Smooth muscle cell (in vitro differentiated cells): ENCODE measurements around the gene ADAMTSL3. TPM values are rescaled to one million over a fixed set of nuclear protein-coding genes. Genes with fewer than 3 reads are reported as not detected.

Source experiments
- DNase-seq: peaks from one replicate; lab custom pipeline; 2025; ENCODE audit not compliant: unreplicated experiment; lab: John Stamatoyannopoulos, UW
- H2AFZ ChIP-seq: fragments of 200-600 bp; sonication (generic); 2 replicates; pipeline ENCODE4 v1.6.0; 2016; ENCODE audit warnings: antibody characterized with exemption, low read depth, mild to moderate bottlenecking
- H3F3A ChIP-seq: fragments of 200-600 bp; sonication (generic); 2 replicates; pipeline ENCODE4 v1.6.0; 2017; ENCODE audit warnings: antibody characterized with exemption, low read depth
- H3K27ac ChIP-seq: fragments of 200-600 bp; sonication (generic); 2 replicates; pipeline ENCODE4 v1.5.1; 2016; ENCODE audit warnings: low read depth, mild to moderate bottlenecking
- H3K27me3 ChIP-seq: fragments of 200-600 bp; sonication (generic); 2 replicates; pipeline ENCODE4 v1.6.1; 2016; ENCODE audit warnings: low read depth, mild to moderate bottlenecking
- H3K36me3 ChIP-seq: fragments of 200-600 bp; sonication (generic); 2 replicates; pipeline ENCODE4 v1.5.1; 2016; ENCODE audit warnings: low read depth
- H3K4me1 ChIP-seq: fragments of 200-600 bp; sonication (generic); 2 replicates; pipeline ENCODE4 v1.5.1; 2016; ENCODE audit warnings: low read depth
- H3K4me2 ChIP-seq: fragments of 200-600 bp; sonication (generic); 2 replicates; pipeline ENCODE4 v1.6.0; 2016; ENCODE audit warnings: mild to moderate bottlenecking
- H3K4me3 ChIP-seq: fragments of 200-600 bp; sonication (generic); 2 replicates; pipeline ENCODE4 v1.5.1; 2016; ENCODE audit warnings: mild to moderate bottlenecking
- H3K79me2 ChIP-seq: fragments of 200-600 bp; sonication (generic); 2 replicates; pipeline ENCODE4 v1.6.0; 2016; ENCODE audit warnings: low read depth, mild to moderate bottlenecking
- H3K9ac ChIP-seq: fragments of 200-600 bp; sonication (generic); 2 replicates; pipeline ENCODE4 v1.6.0; 2016; ENCODE audit warnings: low read depth
- H3K9me3 ChIP-seq: fragments of 200-600 bp; sonication (generic); replicated peaks from 2 replicates; pipeline ENCODE4 v1.5.1; 2016; ENCODE audit warnings: low read depth
- H4K20me1 ChIP-seq: fragments of 200-600 bp; sonication (generic); 2 replicates; pipeline ENCODE4 v1.6.0; 2016; ENCODE audit warnings: low read depth
- WGBS: methylation state at CpG from one replicate; pipeline ENCODE4 v1.1.7; 2016; ENCODE audit warnings: low lambda C conversion rate; 5-methylcytosine and 5-hydroxymethylcytosine counted together
- polyA plus RNA-seq: library from polyadenylated mRNA; unstranded; fragments of >200 nt; fragmentation: Nextera tagmentation; extraction: Ambion mirVana; gene quantifications from 2 replicates; pipeline ENCODE4 v1.2.1, GENCODE V29; 2016
- total RNA-seq: library from RNA; depleted of rRNA; stranded (reverse); fragments of >200 nt; gene quantifications from 2 replicates; pipeline ENCODE4 v1.2.3, GENCODE V29; 2014
- TF ChIP-seq, protein P1 (sequence below): fragments of 200-600 bp; sonication (generic); IDR thresholded peaks from 2 replicates; pipeline ENCODE4 v1.5.1; 2017; ENCODE audit warnings: borderline replicate concordance, mild to moderate bottlenecking, antibody characterized with exemption; ENCODE audit not compliant: insufficient read depth, poor library complexity, severe bottlenecking

The ADAMTSL3 gene
- total and polyA plus RNA-seq, 2 experiments from 2014 or later, result 0.17 to 0.22 TPM

DNA sequence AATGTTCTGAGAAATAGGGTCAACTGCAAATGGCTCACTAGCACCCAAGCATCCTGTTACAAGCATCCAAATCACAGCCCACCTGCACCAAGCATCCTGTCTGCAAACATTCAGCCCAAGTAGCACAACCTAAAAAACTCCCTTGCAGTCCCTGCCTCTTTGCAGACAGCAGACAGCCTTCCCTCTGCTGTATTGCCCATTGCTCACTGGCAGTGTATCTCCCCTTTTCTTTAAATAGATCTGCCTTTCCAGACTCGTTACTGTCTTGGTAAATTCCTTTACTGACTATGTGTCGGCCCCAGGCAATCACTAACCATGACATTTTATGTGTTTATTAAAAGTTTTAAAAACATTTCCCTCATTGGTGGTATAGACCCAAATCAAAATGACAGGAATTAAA, 155.4 kb downstream of the ADAMTSL3 start:
- Histone ChIP-seq H3K36me3 (no peaks in the 10 kb centered on the region), H3K27me3 (no peaks in the 10 kb centered on the region), H3K27ac (no peak overlapping the region), H3K4me2 (no peak overlapping the region), H3K9me3 (no peaks in the 10 kb centered on the region), H3K9ac (no peak overlapping the region), H2AFZ (no peak overlapping the region), H3K4me1 (no peaks in the 10 kb centered on the region), H4K20me1 (no peaks in the 10 kb centered on the region), H3K79me2 (no peaks in the 10 kb centered on the region), H3F3A (no peaks in the 10 kb centered on the region), H3K4me3 (no peak overlapping the region)
- 47% methylated on average over 2 of the region's 2 CpGs for WGBS
- TF ChIP-seq, protein P1, sequence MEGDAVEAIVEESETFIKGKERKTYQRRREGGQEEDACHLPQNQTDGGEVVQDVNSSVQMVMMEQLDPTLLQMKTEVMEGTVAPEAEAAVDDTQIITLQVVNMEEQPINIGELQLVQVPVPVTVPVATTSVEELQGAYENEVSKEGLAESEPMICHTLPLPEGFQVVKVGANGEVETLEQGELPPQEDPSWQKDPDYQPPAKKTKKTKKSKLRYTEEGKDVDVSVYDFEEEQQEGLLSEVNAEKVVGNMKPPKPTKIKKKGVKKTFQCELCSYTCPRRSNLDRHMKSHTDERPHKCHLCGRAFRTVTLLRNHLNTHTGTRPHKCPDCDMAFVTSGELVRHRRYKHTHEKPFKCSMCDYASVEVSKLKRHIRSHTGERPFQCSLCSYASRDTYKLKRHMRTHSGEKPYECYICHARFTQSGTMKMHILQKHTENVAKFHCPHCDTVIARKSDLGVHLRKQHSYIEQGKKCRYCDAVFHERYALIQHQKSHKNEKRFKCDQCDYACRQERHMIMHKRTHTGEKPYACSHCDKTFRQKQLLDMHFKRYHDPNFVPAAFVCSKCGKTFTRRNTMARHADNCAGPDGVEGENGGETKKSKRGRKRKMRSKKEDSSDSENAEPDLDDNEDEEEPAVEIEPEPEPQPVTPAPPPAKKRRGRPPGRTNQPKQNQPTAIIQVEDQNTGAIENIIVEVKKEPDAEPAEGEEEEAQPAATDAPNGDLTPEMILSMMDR, result no peak
- DNase-seq, result no peak

DNA sequence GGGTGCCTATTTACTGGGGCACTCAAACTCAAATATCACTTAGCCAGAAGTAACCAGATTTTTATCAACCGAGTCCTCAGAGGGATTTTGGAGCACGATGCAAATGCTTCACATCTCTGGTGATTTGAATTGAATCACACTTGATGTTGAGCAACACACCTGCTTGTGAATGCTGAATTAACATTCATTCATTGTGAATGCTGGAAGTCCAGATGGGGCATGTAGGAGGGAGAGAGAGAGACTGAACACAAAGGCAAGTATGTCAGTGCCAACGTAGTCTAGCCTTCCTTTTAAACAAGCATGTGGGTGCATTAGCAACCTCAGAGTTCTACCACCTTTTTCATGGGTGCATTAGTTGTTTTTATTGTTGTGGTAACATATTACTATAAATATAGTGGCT, 156.2 kb downstream of the ADAMTSL3 start:
- Histone ChIP-seq H3K9ac (no peak overlapping the region), H3K36me3 (no peaks in the 10 kb centered on the region), H3K4me3 (no peak overlapping the region), H3K4me1 (no peaks in the 10 kb centered on the region), H3F3A (no peaks in the 10 kb centered on the region), H4K20me1 (no peaks in the 10 kb centered on the region), H3K9me3 (no peaks in the 10 kb centered on the region), H2AFZ (no peak overlapping the region), H3K4me2 (no peak overlapping the region), H3K27me3 (no peaks in the 10 kb centered on the region), H3K27ac (no peak overlapping the region), H3K79me2 (no peaks in the 10 kb centered on the region)
- WGBS, result 90% methylated on average over 3 of the region's 3 CpGs
- DNase-seq, result no peak
- TF ChIP-seq, protein P1, result no peak

DNA sequence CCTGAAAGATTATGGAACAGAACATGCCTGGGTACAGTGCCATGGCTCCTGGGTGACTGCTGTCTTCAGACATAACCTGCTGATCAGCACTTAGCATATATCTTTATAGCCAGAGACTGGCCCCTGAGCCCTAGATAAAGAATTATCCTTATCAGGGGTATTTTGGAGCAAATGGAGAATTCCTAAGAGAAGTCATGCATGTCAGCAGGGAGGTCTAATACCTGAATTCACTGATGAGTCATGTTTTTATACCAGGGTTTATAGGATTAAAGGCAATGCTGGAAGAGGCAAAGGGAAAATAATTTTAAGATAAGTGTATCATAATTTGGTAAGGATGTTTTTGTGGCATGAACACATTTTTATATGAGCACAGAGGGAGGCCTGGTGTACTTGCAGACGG, 159.8 kb downstream of the ADAMTSL3 start:
- Histone ChIP-seq H3K9me3 (no peaks in the 10 kb centered on the region), H3K9ac (no peak overlapping the region), H3K27ac (no peak overlapping the region), H3K79me2 (no peaks in the 10 kb centered on the region), H3F3A (no peaks in the 10 kb centered on the region), H3K4me3 (no peak overlapping the region), H4K20me1 (no peaks in the 10 kb centered on the region), H3K36me3 (no peaks in the 10 kb centered on the region), H3K4me1 (no peaks in the 10 kb centered on the region), H3K4me2 (no peak overlapping the region), H3K27me3 (no peaks in the 10 kb centered on the region), H2AFZ (no peak overlapping the region)
- DNase-seq, result no peak
- WGBS, result 0% methylated on average over 1 of the region's 1 CpG
- TF ChIP-seq, protein P1, result no peak

DNA sequence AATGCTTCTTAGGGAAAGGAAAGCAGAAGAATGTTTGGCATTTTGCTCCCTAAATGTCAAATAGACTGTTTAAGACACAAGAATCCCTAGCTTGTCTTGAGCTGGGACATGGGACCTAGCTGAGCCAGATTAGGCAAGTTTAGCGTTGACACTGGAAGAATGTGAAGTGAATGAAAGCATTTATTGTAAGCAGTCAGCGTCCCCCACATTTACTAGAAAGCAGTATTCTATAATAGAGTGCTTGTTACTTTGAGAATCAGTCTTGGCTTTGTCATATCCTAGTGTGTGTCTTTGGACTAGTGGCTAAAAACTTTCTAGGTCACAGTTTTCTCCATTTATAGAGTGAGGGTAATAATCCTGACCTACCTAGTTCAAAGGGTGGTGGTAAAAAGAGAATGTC, 161.6 kb downstream of the ADAMTSL3 start:
- Histone ChIP-seq H3K36me3 (no peaks in the 10 kb centered on the region), H3K9me3 (no peaks in the 10 kb centered on the region), H2AFZ (no peak overlapping the region), H3K79me2 (no peaks in the 10 kb centered on the region), H3K4me1 (no peaks in the 10 kb centered on the region), H4K20me1 (no peaks in the 10 kb centered on the region), H3K4me3 (no peak overlapping the region), H3K27me3 (no peaks in the 10 kb centered on the region), H3K27ac (no peak overlapping the region), H3K9ac (no peak overlapping the region), H3F3A (no peaks in the 10 kb centered on the region), H3K4me2 (no peak overlapping the region)
- TF ChIP-seq, protein P1, result no peak
- 49% methylated on average over 2 of the region's 2 CpGs for WGBS
- DNase-seq, result no peak
